ENCODE results near the gene CD37. TPM values are rescaled to one million over a fixed set of nuclear protein-coding genes. Genes with fewer than 3 reads are reported as not detected.
"Not testable (repeated sequence)": the region's sequence is repeated elsewhere in the genome, so short reads cannot be mapped to it uniquely, and the experiment has no call there.

The CD37 gene
- total RNA-seq, 1 donor from 2014 or later: 3.7 TPM

DNA sequence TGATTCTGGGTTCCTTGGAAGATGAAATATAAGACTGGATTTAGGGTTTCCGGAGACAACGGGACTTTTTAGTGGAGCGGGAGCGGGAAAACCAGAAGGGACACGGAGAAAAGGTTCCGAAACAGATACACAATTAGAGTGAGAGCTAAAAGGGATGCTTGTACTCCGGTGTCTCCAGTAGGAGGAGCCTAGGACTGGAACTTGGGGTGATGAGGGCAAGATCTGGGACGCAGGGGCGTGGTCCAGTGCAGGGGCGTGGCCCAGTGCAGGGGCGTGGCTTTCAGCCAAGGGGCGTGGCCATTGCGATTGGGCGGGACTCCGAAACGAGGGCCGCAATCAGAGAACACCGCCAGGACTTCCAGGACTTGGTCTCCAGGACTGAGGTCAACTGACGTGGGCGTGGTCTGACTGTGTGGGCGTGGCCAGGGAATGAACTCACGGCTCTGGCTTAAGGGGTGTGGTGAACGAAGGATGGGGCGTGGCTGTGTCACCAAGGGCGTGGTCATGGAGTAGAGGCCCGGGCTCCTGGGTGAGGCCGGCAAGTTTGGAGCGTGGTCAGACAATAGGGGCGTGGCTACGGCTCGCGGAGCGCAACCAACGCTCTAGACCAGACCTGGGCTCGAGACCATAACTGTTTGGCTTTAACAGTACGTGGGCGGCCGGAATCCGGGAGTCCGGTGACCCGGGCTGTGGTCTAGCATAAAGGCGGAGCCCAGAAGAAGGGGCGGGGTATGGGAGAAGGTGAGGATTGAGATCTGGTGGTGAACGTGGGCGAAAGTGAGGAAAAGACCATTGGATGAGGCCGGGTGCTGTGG lies 28.3 kb downstream of the CD37 start, which contains the start of gene DKKL1:
DKKL1 (plus strand) TSS at position 610 of the 815 bp plus-strand sequence; CDS start at position 732, 122 bp downstream.
- H3K4me3 ChIP-seq: peak within 1 kb of the TSS; percentile 85
- intact Hi-C loops (cut with micrococcal nuclease): no loop called here
- DNase-seq: peak; percentile 99
- TF ChIP-seq, protein P1, sequence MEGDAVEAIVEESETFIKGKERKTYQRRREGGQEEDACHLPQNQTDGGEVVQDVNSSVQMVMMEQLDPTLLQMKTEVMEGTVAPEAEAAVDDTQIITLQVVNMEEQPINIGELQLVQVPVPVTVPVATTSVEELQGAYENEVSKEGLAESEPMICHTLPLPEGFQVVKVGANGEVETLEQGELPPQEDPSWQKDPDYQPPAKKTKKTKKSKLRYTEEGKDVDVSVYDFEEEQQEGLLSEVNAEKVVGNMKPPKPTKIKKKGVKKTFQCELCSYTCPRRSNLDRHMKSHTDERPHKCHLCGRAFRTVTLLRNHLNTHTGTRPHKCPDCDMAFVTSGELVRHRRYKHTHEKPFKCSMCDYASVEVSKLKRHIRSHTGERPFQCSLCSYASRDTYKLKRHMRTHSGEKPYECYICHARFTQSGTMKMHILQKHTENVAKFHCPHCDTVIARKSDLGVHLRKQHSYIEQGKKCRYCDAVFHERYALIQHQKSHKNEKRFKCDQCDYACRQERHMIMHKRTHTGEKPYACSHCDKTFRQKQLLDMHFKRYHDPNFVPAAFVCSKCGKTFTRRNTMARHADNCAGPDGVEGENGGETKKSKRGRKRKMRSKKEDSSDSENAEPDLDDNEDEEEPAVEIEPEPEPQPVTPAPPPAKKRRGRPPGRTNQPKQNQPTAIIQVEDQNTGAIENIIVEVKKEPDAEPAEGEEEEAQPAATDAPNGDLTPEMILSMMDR (IDR thresholded peaks at IDR 0.05; ENCODE audit: borderline replicate concordance): peak; percentile 32
- H3K36me3 ChIP-seq: peaks cover 13% of the 10 kb centered on the region
- H3K9me3 ChIP-seq (replicated peaks): peaks cover 4% of the 10 kb centered on the region
- peaks cover 26% of the 10 kb centered on the region for H3K4me1 ChIP-seq
- H3K27ac ChIP-seq (replicated peaks): peak within 1 kb of the TSS; percentile 96
- no peaks in the 10 kb centered on the region for H3K27me3 ChIP-seq (ENCODE audit: low read depth)

DNA sequence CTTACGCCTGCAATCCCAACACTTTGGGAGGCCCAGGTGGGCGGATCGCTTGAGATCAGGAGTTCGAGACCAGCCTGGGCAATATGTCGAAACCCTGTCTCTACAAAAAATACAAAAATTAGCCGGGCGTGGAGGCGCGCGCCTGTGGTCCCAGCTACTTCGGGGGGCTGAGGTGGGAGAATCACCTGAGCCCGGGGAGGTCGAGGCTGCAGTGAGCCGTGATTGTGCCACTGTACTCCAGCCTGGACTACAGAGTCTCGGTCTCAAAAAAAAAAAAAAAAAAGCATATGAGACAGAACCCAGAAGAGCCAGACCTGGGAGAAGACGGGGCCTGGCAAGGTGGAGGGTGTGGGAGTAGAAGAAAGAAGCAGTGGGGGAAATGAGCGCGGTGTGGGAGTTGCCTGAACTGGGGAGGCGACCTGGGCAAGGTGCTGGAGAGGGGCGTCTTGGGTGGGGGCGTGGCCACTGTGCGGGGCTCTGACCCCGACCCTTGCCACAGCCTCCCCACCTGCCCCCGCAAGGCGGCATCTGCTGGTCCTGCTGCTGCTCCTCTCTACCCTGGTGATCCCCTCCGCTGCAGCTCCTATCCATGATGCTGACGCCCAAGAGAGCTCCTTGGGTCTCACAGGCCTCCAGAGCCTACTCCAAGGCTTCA lies 29.0 kb downstream of the CD37 start:
- H3K9me3 ChIP-seq (replicated peaks): peaks cover 11% of the 10 kb centered on the region
- TF ChIP-seq, protein P1 (IDR thresholded peaks at IDR 0.05; ENCODE audit: borderline replicate concordance): no peak
- no peak for DNase-seq
- H3K27me3 ChIP-seq (ENCODE audit: low read depth): no peaks in the 10 kb centered on the region
- intact Hi-C loops (cut with micrococcal nuclease): no loop called here
- H3K4me1 ChIP-seq: peaks cover 26% of the 10 kb centered on the region
- H3K4me3 ChIP-seq: peak overlapping the region; percentile 85
- H3K27ac ChIP-seq (replicated peaks): peak overlapping the region; percentile 96
- peaks cover 5% of the 10 kb centered on the region for H3K36me3 ChIP-seq

DNA sequence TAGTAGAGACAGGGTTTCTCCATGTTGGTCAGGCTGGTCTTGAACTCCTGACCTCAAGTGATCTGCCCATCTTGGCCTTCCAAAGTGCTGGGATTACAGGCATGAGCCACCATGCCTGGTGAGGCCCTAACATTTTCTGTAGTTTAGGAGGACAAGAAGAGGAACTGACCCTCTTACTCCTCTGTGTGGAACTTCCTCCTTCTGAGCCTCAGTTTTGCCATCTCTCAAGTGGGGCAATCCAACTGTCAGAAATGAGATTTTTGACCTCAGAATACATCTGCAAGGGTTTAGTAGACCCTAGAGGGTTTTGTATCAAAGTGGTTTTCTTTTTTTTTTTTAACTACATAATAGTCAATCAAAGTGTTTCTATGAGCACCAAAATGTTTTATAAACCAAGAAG lies 30.9 kb downstream of the CD37 start:
- Histone ChIP-seq H3K4me1 (peaks cover 26% of the 10 kb centered on the region), H3K36me3 (no peaks in the 10 kb centered on the region), H3K27ac (replicated peaks) (no peak overlapping the region), H3K9me3 (replicated peaks) (peaks cover 25% of the 10 kb centered on the region), H3K4me3 (no peak overlapping the region), H3K27me3 (ENCODE audit: low read depth) (no peaks in the 10 kb centered on the region)
- intact Hi-C loops (cut with micrococcal nuclease): no loop called here
- TF ChIP-seq, protein P1 (IDR thresholded peaks at IDR 0.05; ENCODE audit: borderline replicate concordance): no peak
- DNase-seq: no peak

DNA sequence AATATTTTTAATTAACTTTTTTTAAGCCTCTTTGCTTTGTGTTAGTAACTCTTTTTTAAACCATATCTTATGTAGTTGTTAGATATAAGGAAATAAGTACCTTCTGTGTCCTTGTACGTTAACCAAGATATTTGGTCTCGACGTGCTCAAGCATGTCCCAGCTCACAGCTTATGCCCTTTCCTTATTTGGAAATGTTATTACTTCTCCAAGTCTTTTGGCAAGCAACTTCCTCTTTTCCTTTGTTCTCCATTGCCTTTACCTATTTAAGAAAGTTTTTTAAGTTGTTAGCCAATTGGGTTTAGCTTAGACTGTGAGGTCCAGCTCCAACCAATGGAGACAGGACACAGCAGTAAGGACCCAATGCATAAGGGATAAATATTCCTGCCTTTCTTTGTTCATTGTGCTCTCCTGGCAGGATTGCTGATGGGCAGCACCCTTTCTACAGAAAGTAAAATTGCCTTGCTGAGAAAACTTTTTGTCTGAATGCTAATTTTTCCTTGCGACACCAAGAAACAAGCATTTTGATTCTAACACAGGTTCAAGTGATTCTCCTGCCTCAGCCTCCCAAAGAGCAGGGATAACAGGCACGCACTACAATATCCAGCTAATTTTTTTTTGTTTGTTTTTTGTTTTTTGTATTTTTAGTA lies 33.6 kb downstream of the CD37 start:
- Histone ChIP-seq H3K4me3 (no peak overlapping the region), H3K36me3 (no peaks in the 10 kb centered on the region), H3K4me1 (peaks cover 3% of the 10 kb centered on the region), H3K27me3 (ENCODE audit: low read depth) (no peaks in the 10 kb centered on the region), H3K9me3 (replicated peaks) (peaks cover 25% of the 10 kb centered on the region), H3K27ac (replicated peaks) (no peak overlapping the region)
- no peak for DNase-seq
- TF ChIP-seq, protein P1 (IDR thresholded peaks at IDR 0.05; ENCODE audit: borderline replicate concordance): no peak
- intact Hi-C loops (cut with micrococcal nuclease): no loop called here

DNA sequence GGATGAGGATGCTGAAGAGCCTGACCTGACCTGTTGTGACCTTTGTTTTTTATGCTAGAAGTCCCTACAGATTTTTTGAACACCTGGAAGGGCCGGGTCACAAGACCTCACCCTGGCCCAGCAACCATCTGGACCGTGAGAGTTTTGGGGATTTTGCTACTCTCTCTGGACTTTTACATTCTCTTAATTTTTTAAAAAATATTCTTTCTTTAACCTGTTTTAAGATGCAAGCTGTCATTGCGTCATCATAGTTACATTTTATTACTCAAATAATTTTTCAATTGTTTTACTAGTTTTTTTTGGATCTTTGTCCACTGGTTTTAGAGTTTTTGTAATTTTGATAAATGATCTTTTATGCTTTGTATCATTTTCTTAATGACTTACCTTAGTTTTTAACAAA lies 36.0 kb downstream of the CD37 start:
- TF ChIP-seq, protein P1 (IDR thresholded peaks at IDR 0.05; ENCODE audit: borderline replicate concordance): no peak
- intact Hi-C loops (cut with micrococcal nuclease): no loop called here
- no peaks in the 10 kb centered on the region for H3K36me3 ChIP-seq
- H3K27me3 ChIP-seq (ENCODE audit: low read depth): peaks cover 17% of the 10 kb centered on the region
- no peak overlapping the region for H3K4me3 ChIP-seq
- no peak for DNase-seq
- no peak overlapping the region for H3K27ac ChIP-seq (replicated peaks)
- peaks cover 25% of the 10 kb centered on the region for H3K9me3 ChIP-seq (replicated peaks)
- no peaks in the 10 kb centered on the region for H3K4me1 ChIP-seq

DNA sequence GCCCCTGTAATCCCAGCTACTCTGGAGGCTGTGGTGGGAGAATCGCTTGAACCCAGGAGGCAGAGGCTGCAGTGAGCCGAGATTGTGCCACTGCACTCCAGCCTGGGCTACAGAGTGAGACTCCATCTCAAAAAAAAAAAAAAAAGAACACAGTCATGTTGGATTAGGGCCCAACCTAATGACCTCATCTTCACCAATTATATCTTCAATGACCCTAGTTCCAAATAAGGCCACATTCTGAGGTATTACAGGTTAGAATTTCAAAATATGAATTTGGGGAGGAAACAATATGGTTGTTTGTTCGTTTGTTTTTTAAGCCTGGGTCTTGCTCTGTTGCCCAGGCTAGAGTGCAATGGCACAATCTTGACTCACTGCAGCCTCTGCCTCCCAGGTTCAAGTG lies 38.0 kb downstream of the CD37 start:
- H3K27me3 ChIP-seq (ENCODE audit: low read depth): peaks cover 28% of the 10 kb centered on the region
- H3K27ac ChIP-seq (replicated peaks); H3K4me3 ChIP-seq; H3K36me3 ChIP-seq; H3K4me1 ChIP-seq; intact Hi-C loops (cut with micrococcal nuclease); DNase-seq: not testable (repeated sequence)
- peaks cover 24% of the 10 kb centered on the region for H3K9me3 ChIP-seq (replicated peaks)

All from left ventricle myocardium inferior (tissue), 1 donor.